Effector memory CD8-positive, alpha-beta T cell (primary cell): ENCODE measurements around the gene SMARCB1.
A peak's percentile ranks its signal among the peaks of the same experiment; 100 is the strongest.

ENCODE experiments used
- ATAC-seq: fragments of 150-1000 bp; cut with Tn5 transposase; replicated peaks from 2 replicates; pipeline ENCODE4 v1.10.0; 2021; ENCODE audit warnings: mild to moderate bottlenecking, moderate library complexity
- DNase-seq, 3 experiments: peaks; one replicate each; pipeline ENCODE4 v3.0.0; 2021
- H3K27ac Mint-ChIP-seq, 2 donors: one replicate each; pipeline ENCODE4 v1.8.0; 2022; ENCODE audit warnings: mild to moderate bottlenecking in 2 of 2, mixed read lengths in 2 of 2, moderate library complexity in 2 of 2
- H3K27me3 Mint-ChIP-seq, 2 donors: one replicate each; pipeline ENCODE4 v1.8.0; 2022; ENCODE audit warnings: mixed read lengths in 2 of 2
- H3K36me3 Mint-ChIP-seq: one replicate; pipeline ENCODE4 v1.8.0; 2022; ENCODE audit warnings: mild to moderate bottlenecking, moderate library complexity, mixed read lengths; ENCODE audit not compliant: insufficient read depth
- H3K4me1 Mint-ChIP-seq, 2 donors: one replicate each; pipeline ENCODE4 v1.8.0; 2022; ENCODE audit warnings: low read depth in 2 of 2, mixed read lengths in 2 of 2
- H3K4me3 Mint-ChIP-seq, 2 donors: one replicate each; pipeline ENCODE4 v1.8.0; 2022; ENCODE audit warnings: mild to moderate bottlenecking in 2 of 2, mixed read lengths in 2 of 2, moderate library complexity in 2 of 2
- H3K9me3 Mint-ChIP-seq, 2 donors: one replicate each; pipeline ENCODE4 v1.8.0; 2022; ENCODE audit warnings: mixed read lengths in 2 of 2

SMARCB1 gene

GRCh38 chr22:23812378-23812777 lies 25.6 kb downstream of the SMARCB1 start:
- H3K4me1 Mint-ChIP-seq = no peaks in the 10 kb centered on the region
- H3K9me3 Mint-ChIP-seq = no peaks in the 10 kb centered on the region
- H3K4me3 Mint-ChIP-seq = no peak overlapping the region
- peaks cover 52% of the 10 kb centered on the region for H3K36me3 Mint-ChIP-seq
- DNase-seq (no peak), ATAC-seq (no peak)
- no peak overlapping the region for H3K27ac Mint-ChIP-seq
- no peaks in the 10 kb centered on the region for H3K27me3 Mint-ChIP-seq

DNA sequence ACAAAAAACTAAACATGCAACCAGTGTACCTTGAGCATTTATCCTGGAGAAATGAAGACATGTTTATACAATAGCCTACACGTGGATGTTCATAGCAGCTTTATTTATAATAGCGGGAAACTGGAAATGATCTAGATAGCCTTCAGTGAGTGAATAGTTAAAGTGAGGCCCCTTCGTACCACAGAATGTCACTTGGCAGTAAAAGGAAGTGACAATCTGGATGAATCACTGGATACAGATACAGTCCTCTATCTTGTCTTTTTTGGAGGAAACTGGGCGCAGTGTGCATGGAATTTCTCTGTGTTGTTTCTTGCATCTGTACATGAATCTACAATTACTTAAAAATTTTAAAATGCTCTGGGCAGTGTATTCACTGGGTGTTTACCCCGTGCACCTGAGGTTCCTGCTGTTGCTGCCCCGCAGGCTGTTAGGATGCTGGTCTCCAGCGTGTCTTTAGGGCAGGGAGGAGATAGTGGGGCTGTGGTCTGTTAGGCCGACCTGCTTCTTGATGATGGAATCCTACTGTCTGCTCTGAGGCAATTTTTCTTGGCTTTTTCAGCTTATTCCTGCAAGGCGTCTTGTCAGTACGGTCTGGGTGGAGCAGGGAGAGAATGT lies 28.9 kb downstream of the SMARCB1 start:
- H3K27ac Mint-ChIP-seq = peak overlapping the region in 1 of 2 donors; percentile 65
- ATAC-seq = no peak
- H3K9me3 Mint-ChIP-seq = no peaks in the 10 kb centered on the region
- DNase-seq = no peak
- no peak overlapping the region for H3K4me3 Mint-ChIP-seq
- peaks cover 0 to 3% of the 10 kb centered on the region in 2 donors for H3K4me1 Mint-ChIP-seq
- peaks cover 43% of the 10 kb centered on the region for H3K36me3 Mint-ChIP-seq
- no peaks in the 10 kb centered on the region for H3K27me3 Mint-ChIP-seq

DNA sequence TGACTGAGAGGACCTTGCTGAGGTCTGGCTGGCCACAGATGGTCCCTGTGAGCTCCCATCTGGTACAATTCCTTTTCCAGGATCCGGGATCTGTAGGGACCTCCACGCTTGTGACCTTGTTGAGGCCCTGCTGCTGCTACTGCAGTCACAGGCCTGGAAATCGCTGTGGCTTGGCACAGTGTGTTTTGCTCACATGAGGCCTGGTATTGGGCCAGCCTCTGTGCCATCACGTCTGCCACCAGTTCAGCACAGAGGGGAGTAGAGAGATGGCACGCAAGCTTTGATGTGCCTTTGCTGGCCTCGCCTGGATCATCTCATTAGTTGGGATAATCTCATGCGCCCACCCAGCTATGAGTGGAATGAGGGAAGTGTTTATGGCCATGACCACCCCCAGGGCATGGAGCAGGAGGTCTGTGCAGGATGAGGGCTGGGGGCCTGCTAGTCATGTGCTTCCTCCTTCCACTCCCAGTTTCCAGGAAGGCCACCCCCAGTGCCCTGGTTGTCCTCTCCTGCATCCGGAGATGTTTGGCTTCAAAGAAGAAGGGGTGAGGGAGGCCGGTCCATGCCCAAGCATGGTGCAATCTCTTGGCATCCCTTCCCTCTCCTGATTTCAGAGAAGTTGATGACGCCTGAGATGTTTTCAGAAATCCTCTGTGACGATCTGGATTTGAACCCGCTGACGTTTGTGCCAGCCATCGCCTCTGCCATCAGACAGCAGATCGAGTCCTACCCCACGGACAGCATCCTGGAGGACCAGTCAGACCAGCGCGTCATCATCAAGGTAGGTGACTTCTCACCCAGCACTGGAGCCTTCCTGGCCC lies 29.6 kb downstream of the SMARCB1 start:
- ATAC-seq (no peak), DNase-seq (no peak)
- Mint-ChIP-seq H3K4me1 (peaks cover 0 to 3% of the 10 kb centered on the region in 2 donors), H3K27ac (peak overlapping the region in 1 of 2 donors; percentile 65), H3K36me3 (peaks cover 38% of the 10 kb centered on the region), H3K27me3 (no peaks in the 10 kb centered on the region), H3K4me3 (no peak overlapping the region), H3K9me3 (no peaks in the 10 kb centered on the region)

- Mint-ChIP-seq H3K36me3 (peaks cover 36% of the 10 kb centered on the region), H3K4me3 (no peak overlapping the region), H3K27me3 (no peaks in the 10 kb centered on the region), H3K4me1 (peaks cover 0 to 3% of the 10 kb centered on the region in 2 donors), H3K27ac (peak overlapping the region in 1 of 2 donors; percentile 75), H3K9me3 (no peaks in the 10 kb centered on the region)
- ATAC-seq = no peak
- no peak for DNase-seq
Observed at GRCh38 chr22:23817146-23817545, 30.4 kb downstream of the SMARCB1 start.

- Mint-ChIP-seq H3K9me3 (no peaks in the 10 kb centered on the region), H3K4me3 (no peak overlapping the region), H3K4me1 (peaks cover 0 to 7% of the 10 kb centered on the region in 2 donors), H3K27me3 (no peaks in the 10 kb centered on the region), H3K27ac (no peak overlapping the region), H3K36me3 (peaks cover 41% of the 10 kb centered on the region)
- ATAC-seq (no peak), DNase-seq (no peak)
Observed at GRCh38 chr22:23818541-23818940, 31.8 kb downstream of the SMARCB1 start.

DNA sequence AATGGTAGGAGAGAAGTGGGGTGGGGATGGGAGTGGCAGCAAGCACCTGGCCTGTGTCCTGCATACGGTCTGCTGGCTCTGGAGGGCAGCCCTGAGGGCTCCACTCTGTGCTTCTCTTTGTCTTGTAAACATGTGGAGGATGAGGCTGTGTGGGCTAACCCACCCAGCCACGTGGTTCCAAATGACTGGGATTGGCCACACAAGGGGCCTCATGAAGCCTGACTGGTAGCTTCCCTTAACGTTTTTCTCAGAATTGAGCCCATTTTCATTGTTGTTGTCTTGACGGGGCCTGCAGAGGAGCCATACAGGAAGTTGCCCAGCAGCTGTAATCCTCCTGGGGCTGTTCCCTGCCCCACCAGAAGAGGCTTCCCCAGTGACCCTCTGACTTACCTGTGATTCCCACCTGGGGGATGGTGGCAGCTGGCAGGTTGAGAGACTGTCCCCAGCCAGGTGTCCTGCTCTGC lies 34.0 kb downstream of the SMARCB1 start:
- ATAC-seq = no peak
- peaks cover 0 to 7% of the 10 kb centered on the region in 2 donors for H3K4me1 Mint-ChIP-seq
- H3K27ac Mint-ChIP-seq = peak overlapping the region; percentile 23 to 48
- H3K4me3 Mint-ChIP-seq = no peak overlapping the region
- DNase-seq = no peak
- H3K36me3 Mint-ChIP-seq = peaks cover 36% of the 10 kb centered on the region
- H3K27me3 Mint-ChIP-seq = no peaks in the 10 kb centered on the region
- H3K9me3 Mint-ChIP-seq = no peaks in the 10 kb centered on the region

DNA sequence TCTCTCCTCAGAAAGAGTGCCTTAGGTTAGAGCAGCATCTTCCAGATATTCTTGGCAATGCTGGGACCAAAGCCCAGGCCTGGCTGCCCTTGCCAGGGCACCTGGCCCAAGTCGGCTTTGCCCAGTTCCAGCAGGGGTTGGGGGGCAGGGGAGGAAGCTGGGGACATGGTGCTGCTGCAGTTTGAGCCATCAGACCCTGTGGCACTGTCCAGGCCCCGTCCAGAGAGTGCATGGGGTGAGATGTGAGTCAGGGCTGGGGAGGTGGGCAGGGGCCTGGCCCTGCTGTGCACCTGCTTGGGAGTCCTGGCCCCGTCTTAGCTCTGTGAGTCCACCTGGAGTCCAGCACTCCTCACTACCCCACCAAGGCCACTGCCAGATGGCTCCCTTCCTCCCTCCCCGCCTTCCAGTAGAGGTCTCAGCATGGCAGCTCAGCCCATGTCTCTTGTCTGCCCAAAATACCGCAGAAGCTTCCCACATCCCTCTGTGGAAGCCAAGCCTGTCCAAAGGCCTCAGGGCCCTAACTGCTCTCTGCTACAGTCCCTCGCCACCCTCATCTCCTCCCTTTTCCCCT lies 35.4 kb downstream of the SMARCB1 start:
- Mint-ChIP-seq H3K27me3 (no peaks in the 10 kb centered on the region), H3K9me3 (no peaks in the 10 kb centered on the region), H3K36me3 (peaks cover 35% of the 10 kb centered on the region), H3K4me3 (no peak overlapping the region), H3K4me1 (peaks cover 0 to 7% of the 10 kb centered on the region in 2 donors), H3K27ac (peak overlapping the region; percentile 55 to 60)
- ATAC-seq (no peak), DNase-seq (no peak)

DNA sequence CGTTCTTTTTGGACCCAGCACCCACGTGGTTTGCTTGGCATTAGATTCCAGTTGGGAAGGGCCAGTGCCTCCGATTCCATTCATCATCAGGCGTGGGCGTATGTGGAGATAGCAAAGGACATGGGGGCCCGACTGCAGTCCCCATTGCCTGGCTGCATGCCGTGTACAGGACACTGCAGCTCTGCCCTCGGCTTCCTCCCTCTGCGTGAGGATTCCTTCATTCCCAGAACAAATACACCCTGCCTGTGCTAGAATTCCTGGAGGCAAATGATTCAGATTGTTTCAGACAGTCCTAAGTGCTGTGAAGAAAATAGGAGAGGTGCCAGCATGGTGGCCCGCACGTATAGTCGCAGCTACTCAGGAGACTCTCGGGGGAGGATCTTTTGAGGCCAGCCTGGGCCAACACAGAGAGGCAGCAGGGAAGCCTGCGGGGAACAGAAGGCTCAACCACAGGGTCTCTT lies 36.6 kb downstream of the SMARCB1 start:
- ATAC-seq = no peak
- H3K9me3 Mint-ChIP-seq = no peaks in the 10 kb centered on the region
- DNase-seq = no peak
- no peaks in the 10 kb centered on the region for H3K27me3 Mint-ChIP-seq
- peaks cover 24% of the 10 kb centered on the region for H3K36me3 Mint-ChIP-seq
- peaks cover 0 to 7% of the 10 kb centered on the region in 2 donors for H3K4me1 Mint-ChIP-seq
- no peak overlapping the region for H3K4me3 Mint-ChIP-seq
- H3K27ac Mint-ChIP-seq = peak overlapping the region in 1 of 2 donors; percentile 60

DNA sequence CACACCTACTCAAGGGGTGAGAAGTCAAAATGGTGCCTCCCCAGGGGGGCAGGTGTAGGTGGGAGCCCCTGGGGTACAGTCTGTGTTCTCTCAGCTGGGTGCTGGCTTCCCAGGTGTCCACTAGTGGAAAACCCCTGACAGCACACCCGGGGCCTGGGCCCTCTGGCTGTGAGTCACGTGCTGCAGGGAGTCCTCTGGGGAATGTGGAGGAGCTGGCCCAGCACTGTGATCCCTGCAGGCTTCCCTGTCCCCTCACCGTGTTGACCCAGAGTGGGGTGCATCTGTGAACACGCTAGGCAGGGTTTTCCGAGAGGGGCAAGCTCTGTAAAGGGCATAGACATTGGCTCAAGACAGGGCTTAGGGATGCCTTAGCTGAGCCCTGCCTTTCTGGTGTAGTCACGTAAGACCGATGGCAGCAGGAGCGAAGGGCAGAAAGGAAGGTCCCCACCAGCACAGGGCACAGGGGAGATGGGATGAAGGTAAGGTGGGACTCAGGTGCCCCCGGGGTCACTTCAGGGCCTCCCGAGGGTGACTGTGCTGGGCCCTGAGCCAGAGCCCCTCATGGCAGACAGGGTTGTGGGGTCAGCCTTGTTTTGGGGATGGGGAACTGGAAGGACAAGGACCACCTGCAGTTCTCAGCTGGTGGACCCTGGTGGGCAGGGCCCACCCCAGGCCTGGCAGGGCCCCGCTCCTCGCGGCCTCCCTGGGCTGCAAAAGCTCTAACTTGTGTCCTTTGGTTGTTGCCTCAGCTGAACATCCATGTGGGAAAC lies 37.9 kb downstream of the SMARCB1 start:
- no peaks in the 10 kb centered on the region for H3K27me3 Mint-ChIP-seq
- peaks cover 20% of the 10 kb centered on the region for H3K36me3 Mint-ChIP-seq
- ATAC-seq (no peak), DNase-seq (no peak)
- no peak overlapping the region for H3K4me3 Mint-ChIP-seq
- peak overlapping the region in 1 of 2 donors; percentile 29 for H3K27ac Mint-ChIP-seq
- H3K4me1 Mint-ChIP-seq = peaks cover 6 to 18% of the 10 kb centered on the region in 2 donors
- no peaks in the 10 kb centered on the region for H3K9me3 Mint-ChIP-seq

GRCh38 chr22:23825246-23825905 lies 38.6 kb downstream of the SMARCB1 start:
- Mint-ChIP-seq H3K9me3 (no peaks in the 10 kb centered on the region), H3K27ac (peak overlapping the region; percentile 11 to 56), H3K4me3 (no peak overlapping the region), H3K27me3 (no peaks in the 10 kb centered on the region), H3K36me3 (peaks cover 24% of the 10 kb centered on the region), H3K4me1 (peaks cover 6 to 19% of the 10 kb centered on the region in 2 donors)
- no peak for ATAC-seq
- no peak for DNase-seq

DNA sequence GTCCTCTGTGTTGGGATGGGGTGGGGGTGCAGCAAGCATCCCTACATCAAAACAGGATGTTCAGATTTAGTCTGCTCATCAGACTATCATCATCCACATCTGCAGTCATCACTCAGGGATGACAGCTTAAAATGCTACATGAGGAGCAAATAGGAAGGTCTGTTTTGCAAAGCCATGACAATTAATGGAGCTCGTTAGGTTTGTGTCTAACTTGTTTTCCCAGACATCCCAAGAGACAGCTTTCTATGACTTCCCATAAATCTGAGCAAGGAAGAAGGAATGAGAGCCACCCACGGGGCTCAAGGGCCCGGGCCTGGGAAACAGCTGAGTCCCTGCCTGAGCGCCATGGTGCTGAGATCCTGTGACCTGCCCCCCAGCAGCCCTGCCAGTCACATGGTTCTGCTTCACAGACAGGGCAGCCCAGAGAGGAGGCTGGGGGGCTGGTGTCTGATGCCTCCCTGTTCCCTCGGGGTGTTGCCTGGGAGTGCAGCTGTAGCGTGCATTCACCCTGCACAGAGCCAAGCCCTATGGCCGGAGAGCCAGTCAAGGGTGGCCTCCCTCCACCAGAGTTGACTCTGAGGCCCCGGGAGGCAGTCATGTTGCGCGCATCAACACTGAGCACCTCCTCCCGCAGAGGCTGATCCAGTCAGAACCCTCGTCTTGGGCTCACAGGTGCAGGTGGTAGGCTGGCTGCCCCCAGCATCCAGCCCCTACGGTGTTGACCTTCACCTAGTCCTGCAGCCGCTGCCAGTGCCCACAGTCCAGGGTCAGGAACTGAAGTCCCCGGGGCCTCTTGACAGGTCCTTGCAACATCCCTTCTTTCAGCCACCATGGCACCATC lies 40.0 kb downstream of the SMARCB1 start:
- Mint-ChIP-seq H3K4me3 (no peak overlapping the region), H3K36me3 (peaks cover 27% of the 10 kb centered on the region)

DNA sequence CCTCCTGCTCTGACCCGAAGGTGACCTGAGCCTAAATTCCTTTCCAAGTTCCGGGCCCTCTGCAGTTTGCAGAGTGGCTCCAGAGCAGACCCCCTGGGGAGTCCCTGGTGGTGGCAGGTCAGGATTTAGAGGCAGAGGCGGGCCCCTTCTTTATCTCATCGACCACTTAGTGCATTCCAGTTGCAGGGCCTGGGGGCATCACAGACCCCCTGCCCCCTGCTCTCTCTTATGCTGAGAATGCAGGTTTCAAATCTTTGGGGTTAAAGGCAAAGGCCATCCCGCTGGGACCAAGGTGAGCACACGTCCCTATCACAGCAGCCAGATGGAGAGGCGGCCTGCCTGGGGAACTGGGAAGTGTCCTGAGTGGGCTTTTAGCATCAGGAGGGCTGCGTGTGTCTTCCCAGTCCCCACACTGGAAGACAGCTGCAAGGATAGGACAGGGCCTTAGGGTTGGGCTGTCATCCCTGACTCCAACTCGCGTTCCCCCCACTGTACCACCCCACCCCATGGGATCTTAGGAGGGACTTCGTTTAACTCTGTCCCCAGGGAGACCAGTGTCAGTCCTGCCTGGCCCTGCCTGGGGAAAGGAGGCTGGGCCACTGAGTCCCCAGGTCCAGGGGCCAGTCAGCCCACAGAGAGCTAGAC lies 40.7 kb downstream of the SMARCB1 start:
- DNase-seq (no peak), ATAC-seq (no peak)
- no peaks in the 10 kb centered on the region for H3K27me3 Mint-ChIP-seq
- no peaks in the 10 kb centered on the region for H3K9me3 Mint-ChIP-seq
- H3K4me3 Mint-ChIP-seq = no peak overlapping the region
- peaks cover 24% of the 10 kb centered on the region for H3K36me3 Mint-ChIP-seq
- no peak overlapping the region for H3K27ac Mint-ChIP-seq
- H3K4me1 Mint-ChIP-seq = peaks cover 6 to 17% of the 10 kb centered on the region in 2 donors

More for the DNA sequence above, 40.0 kb downstream of the SMARCB1 start:
- H3K4me1 Mint-ChIP-seq = peaks cover 6 to 17% of the 10 kb centered on the region in 2 donors
- ATAC-seq = no peak
- no peak for DNase-seq
- H3K27me3 Mint-ChIP-seq = no peaks in the 10 kb centered on the region
- no peaks in the 10 kb centered on the region for H3K9me3 Mint-ChIP-seq
- H3K27ac Mint-ChIP-seq = no peak overlapping the region
